Fibroblast of the aortic adventitia (primary cell): ENCODE measurements around the gene PTPRG. TPM values are rescaled to one million over a fixed set of nuclear protein-coding genes. Genes with fewer than 3 reads are reported as not detected.
A peak's percentile ranks its signal among the peaks of the same experiment; 100 is the strongest.

Experiments
- DNase-seq: peaks from one replicate; pipeline ENCODE4 v3.0.0-alpha.2; 2010; ENCODE audit warnings: low read depth
- H3K4me3 ChIP-seq: 2 replicates; pipeline ENCODE4 v1.5.1; 2011; ENCODE audit warnings: low read depth, mild to moderate bottlenecking, control low read depth, low read length, moderate library complexity
- CTCF ChIP-seq: IDR thresholded peaks from 2 replicates; pipeline ENCODE4 v1.5.1; 2011; ENCODE audit warnings: mild to moderate bottlenecking, low read length, control low read depth, inconsistent platforms; ENCODE audit not compliant: insufficient read depth
- total RNA-seq: library from RNA; depleted of rRNA; stranded (reverse); fragments of >200 nt; gene quantifications from 2 replicates; pipeline ENCODE4 v1.2.3, GENCODE V29; 2012; ENCODE audit warnings: low replicate concordance

Gene PTPRG
- total RNA-seq, 1 donor: 52.0 TPM

- no peak for DNase-seq
- no peak overlapping the region for H3K4me3 ChIP-seq
- TF ChIP-seq CTCF: no peak
These were observed 699.8 kb downstream of the PTPRG start for GRCh38 chr3:62261121-62261520.

- no peak overlapping the region for H3K4me3 ChIP-seq
- DNase-seq: no peak
- no peak for TF ChIP-seq CTCF
These were observed 700.4 kb downstream of the PTPRG start for GRCh38 chr3:62261736-62262135.

- no peak for DNase-seq
- no peak overlapping the region for H3K4me3 ChIP-seq
- TF ChIP-seq CTCF: no peak
These were observed 704.2 kb downstream of the PTPRG start for GRCh38 chr3:62265528-62265927.

- no peak for TF ChIP-seq CTCF
- no peak for DNase-seq
- H3K4me3 ChIP-seq: no peak overlapping the region
These were observed 705.4 kb downstream of the PTPRG start for GRCh38 chr3:62266668-62267283.

GRCh38 chr3:62276658-62277180 is 715.3 kb downstream of the PTPRG start:
- no peak for DNase-seq
- no peak overlapping the region for H3K4me3 ChIP-seq
- TF ChIP-seq CTCF: no peak

- TF ChIP-seq CTCF: no peak
- DNase-seq: peak; percentile 6
- no peak overlapping the region for H3K4me3 ChIP-seq
These were observed 716.1 kb downstream of the PTPRG start for GRCh38 chr3:62277450-62277849.

GRCh38 chr3:62277986-62278385 is 716.6 kb downstream of the PTPRG start:
- TF ChIP-seq CTCF: no peak
- H3K4me3 ChIP-seq: no peak overlapping the region
- peak; percentile 52 for DNase-seq
